Fibroblast of pulmonary artery (primary cell): ENCODE measurements around the gene ZBTB16.

Experiments
- DNase-seq: peaks from one replicate; pipeline ENCODE4 v3.0.0-alpha.2; 2010; ENCODE audit warnings: low read depth
- H3K4me3 ChIP-seq: replicated peaks from 2 replicates; pipeline ENCODE4 v1.5.1; 2011; ENCODE audit warnings: low read depth, mild to moderate bottlenecking, control low read depth, low read length, moderate library complexity
- CTCF ChIP-seq: IDR thresholded peaks from 2 replicates; pipeline ENCODE4 v1.5.1; 2011; ENCODE audit warnings: mild to moderate bottlenecking, control low read depth, low read length, inconsistent platforms; ENCODE audit errors: missing control alignments

Gene ZBTB16

GRCh38 chr11:114208377-114208776 is 148.9 kb downstream of the ZBTB16 start:
- no peak for DNase-seq
- no peak overlapping the region for H3K4me3 ChIP-seq
- no peak for TF ChIP-seq CTCF

- TF ChIP-seq CTCF = no peak
- no peak for DNase-seq
- H3K4me3 ChIP-seq = no peak overlapping the region
These were observed 149.8 kb downstream of the ZBTB16 start for GRCh38 chr11:114209343-114209742.

GRCh38 chr11:114209904-114210303 is 150.4 kb downstream of the ZBTB16 start:
- H3K4me3 ChIP-seq = no peak overlapping the region
- DNase-seq = no peak
- no peak for TF ChIP-seq CTCF

GRCh38 chr11:114211444-114212121 is 152.1 kb downstream of the ZBTB16 start:
- TF ChIP-seq CTCF = no peak
- no peak for DNase-seq
- H3K4me3 ChIP-seq = no peak overlapping the region

GRCh38 chr11:114213622-114214021 is 154.1 kb downstream of the ZBTB16 start:
- no peak overlapping the region for H3K4me3 ChIP-seq
- TF ChIP-seq CTCF = no peak
- no peak for DNase-seq

- no peak for DNase-seq
- H3K4me3 ChIP-seq = no peak overlapping the region
- TF ChIP-seq CTCF = no peak
These were observed 155.9 kb downstream of the ZBTB16 start for GRCh38 chr11:114215428-114215827.
